Activated CD8-positive, alpha-beta T cell treated with anti-CD3 and anti-CD28 coated beads, Interleukin-2, amount 10 ng/mL, durations not matched to agents 7 days and 5 days (primary cell): ENCODE results near the gene MED15. TPM values are rescaled to one million over a fixed set of nuclear protein-coding genes. Genes with fewer than 3 reads are reported as not detected.

Source experiments
- ATAC-seq: fragments of 150-1000 bp; cut with Tn5 transposase; one replicate; pipeline ENCODE4 v1.10.0; 2021; ENCODE audit warnings: moderate library complexity
- CTCF ChIA-PET: fragments of 350-600 bp; sonication (Branson Sonifier 250); formaldehyde crosslinking; loops from one replicate; lab custom pipeline; 2021; ENCODE audit warnings: antibody characterized with exemption; lab: Charles Lee
- POLR2A ChIA-PET: fragments of 350-600 bp; sonication (Branson Sonifier 250); formaldehyde crosslinking; loops from one replicate; lab custom pipeline; 2021; ENCODE audit warnings: antibody characterized with exemption; lab: Charles Lee
- DNase-seq: peaks from one replicate; pipeline ENCODE4 v3.0.0-alpha.2; 2020
- H3K27ac Mint-ChIP-seq: one replicate; pipeline ENCODE4 v1.8.0; 2021; ENCODE audit warnings: mild to moderate bottlenecking, mixed read lengths
- H3K27me3 Mint-ChIP-seq: one replicate; pipeline ENCODE4 v1.8.0; 2021; ENCODE audit warnings: low read depth, mixed read lengths
- H3K36me3 Mint-ChIP-seq: one replicate; pipeline ENCODE4 v1.8.0; 2021; ENCODE audit warnings: low read depth, mixed read lengths
- H3K4me1 Mint-ChIP-seq: one replicate; pipeline ENCODE4 v1.8.0; 2021; ENCODE audit warnings: low read depth, mixed read lengths
- H3K4me3 Mint-ChIP-seq: one replicate; pipeline ENCODE4 v1.8.0; 2021; ENCODE audit warnings: mild to moderate bottlenecking, mixed read lengths
- H3K9me3 Mint-ChIP-seq: one replicate; pipeline ENCODE4 v1.8.0; 2022; ENCODE audit warnings: mixed read lengths; ENCODE audit not compliant: insufficient read depth
- total RNA-seq, 2 experiments: library from RNA; stranded (reverse); gene quantifications; one replicate each; pipeline ENCODE4 v1.2.3, GENCODE V29; 2021

The MED15 gene
- total RNA-seq, 2 experiments from 2014 or later, result 155 to 161 TPM

DNA sequence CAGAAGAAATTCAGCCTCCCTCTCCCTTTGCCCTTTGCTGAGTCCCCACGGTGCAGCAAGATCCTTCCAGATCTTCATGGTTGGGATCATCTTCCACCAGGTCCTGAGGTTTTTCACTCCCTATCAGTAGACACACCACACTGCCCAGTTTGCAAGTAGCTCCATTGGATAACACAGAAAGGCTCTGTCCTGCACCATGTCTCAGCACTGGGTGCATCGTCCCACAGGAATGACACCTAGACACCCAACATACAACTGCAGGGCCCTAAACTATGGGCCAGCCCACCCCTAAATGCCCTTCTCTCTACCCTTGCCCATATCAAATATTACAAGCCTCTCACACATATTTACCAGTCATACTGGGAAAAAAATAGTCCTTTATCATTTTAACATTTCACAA is 21.2 kb upstream of the MED15 start:
- peaks cover 31% of the 10 kb centered on the region for H3K36me3 Mint-ChIP-seq
- no peaks in the 10 kb centered on the region for H3K9me3 Mint-ChIP-seq
- H3K4me1 Mint-ChIP-seq, result peaks cover 11% of the 10 kb centered on the region
- ChIA-PET POLR2A (no interaction called here), CTCF (no interaction called here)
- no peak overlapping the region for H3K27ac Mint-ChIP-seq
- no peak for DNase-seq
- ATAC-seq, result no peak
- no peaks in the 10 kb centered on the region for H3K27me3 Mint-ChIP-seq
- no peak overlapping the region for H3K4me3 Mint-ChIP-seq

DNA sequence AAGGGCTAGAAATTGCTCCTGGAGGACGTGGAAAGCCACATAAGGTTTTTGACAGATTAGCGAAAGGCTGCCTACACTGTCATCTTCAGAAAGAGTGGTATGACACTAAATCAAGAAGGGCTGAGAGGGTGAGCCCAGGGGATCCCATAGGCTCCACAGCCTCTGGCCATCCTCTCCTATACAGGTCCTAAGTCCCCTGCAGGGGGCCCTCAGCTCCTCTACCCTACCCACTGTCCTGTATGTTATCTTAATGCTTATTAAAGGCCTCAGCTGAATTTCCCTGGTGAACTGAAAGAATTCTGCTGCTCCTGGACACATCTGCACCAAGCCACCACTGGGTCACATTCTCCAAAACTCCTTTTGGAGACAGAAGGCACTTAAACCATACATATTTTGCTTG is 19.7 kb upstream of the MED15 start:
- ATAC-seq (no peak), DNase-seq (no peak)
- Mint-ChIP-seq H3K27me3 (no peaks in the 10 kb centered on the region), H3K4me3 (no peak overlapping the region), H3K9me3 (no peaks in the 10 kb centered on the region), H3K4me1 (peaks cover 16% of the 10 kb centered on the region), H3K27ac (no peak overlapping the region), H3K36me3 (peaks cover 29% of the 10 kb centered on the region)
- POLR2A ChIA-PET, result no interaction called here
- CTCF ChIA-PET, result no interaction called here

DNA sequence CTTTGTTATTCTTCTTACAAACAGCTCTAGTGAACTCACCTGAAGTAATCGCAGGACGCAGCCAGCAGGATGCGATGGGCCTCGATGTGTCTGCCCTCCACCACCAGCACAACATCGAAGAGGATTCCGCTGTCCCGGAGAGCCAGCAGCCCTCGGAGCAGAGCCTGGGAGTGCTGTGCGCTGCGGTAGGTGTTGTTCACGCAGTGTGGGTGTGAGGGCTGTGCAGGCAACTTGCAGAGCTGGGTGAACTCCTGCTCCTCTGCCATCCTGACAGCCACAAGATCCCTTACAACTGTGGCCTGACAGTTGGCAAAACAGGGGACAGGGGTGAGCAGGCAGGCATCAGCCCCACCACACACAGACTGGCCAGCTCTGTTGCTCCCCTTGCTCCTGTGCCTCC is 18.5 kb upstream of the MED15 start:
- Mint-ChIP-seq H3K36me3 (peaks cover 28% of the 10 kb centered on the region), H3K4me1 (peaks cover 25% of the 10 kb centered on the region), H3K27me3 (no peaks in the 10 kb centered on the region), H3K27ac (no peak overlapping the region), H3K4me3 (no peak overlapping the region), H3K9me3 (no peaks in the 10 kb centered on the region)
- ATAC-seq (no peak), DNase-seq (no peak)
- ChIA-PET CTCF (interaction anchor here (1.1 kb wide), 1 partner anchor 26 kb away, joined by 3 read pairs; no protein-coding TSS in a partner anchor), POLR2A (no interaction called here)

DNA sequence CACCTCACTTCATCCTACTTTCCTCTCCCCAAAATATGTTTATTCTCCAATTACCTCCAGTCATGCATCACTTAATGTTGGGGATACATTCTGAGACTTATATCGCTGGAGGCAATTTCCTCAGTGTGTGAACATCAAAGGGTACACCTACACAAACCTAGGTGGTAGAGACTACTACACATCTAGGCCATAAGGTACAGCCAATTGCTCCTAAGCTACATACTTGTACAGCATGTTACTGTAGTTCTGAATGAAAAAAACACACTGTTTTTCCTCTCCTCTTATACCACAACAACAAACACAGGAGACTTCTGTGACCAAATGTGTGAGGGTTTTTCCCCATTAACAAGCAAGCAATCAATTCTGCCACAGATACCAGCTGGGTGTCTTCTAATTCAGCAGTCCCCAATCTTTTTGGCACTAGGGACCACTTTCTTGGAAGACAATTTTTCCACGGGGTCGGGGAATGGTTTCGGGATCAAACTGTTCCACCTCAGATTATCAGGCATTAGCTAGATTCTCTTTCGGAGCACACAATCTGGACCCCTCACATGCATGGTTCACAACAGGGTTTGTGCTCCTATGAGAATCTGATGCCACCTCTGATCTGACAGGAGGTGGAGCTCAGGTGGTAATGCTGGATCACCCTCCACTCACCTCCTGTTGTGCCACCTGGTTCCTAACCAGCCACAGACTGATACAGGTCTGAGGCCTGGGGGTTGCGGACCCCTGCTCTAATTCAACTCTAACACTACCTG is 17.0 kb upstream of the MED15 start:
- H3K27ac Mint-ChIP-seq, result peak overlapping the region; percentile 21
- H3K4me1 Mint-ChIP-seq, result peaks cover 33% of the 10 kb centered on the region
- no peaks in the 10 kb centered on the region for H3K9me3 Mint-ChIP-seq
- ATAC-seq (no peak), DNase-seq (no peak)
- H3K36me3 Mint-ChIP-seq, result peaks cover 23% of the 10 kb centered on the region
- no peak overlapping the region for H3K4me3 Mint-ChIP-seq
- no peaks in the 10 kb centered on the region for H3K27me3 Mint-ChIP-seq
- ChIA-PET CTCF (interaction anchor here (1.1 to 1.5 kb wide), 2 partner anchors 27 to 34 kb away, joined by 3 to 7 read pairs; no protein-coding TSS in a partner anchor), POLR2A (no interaction called here)

- Mint-ChIP-seq H3K36me3 (peaks cover 23% of the 10 kb centered on the region), H3K27me3 (no peaks in the 10 kb centered on the region), H3K4me3 (no peak overlapping the region), H3K9me3 (no peaks in the 10 kb centered on the region), H3K27ac (no peak overlapping the region), H3K4me1 (peaks cover 33% of the 10 kb centered on the region)
- CTCF ChIA-PET, result interaction anchor here (1.5 kb wide), 1 partner anchor 34 kb away, joined by 7 read pairs; no protein-coding TSS in a partner anchor
- ATAC-seq, result no peak
- POLR2A ChIA-PET, result no interaction called here
- no peak for DNase-seq
Measured at GRCh38 chr22:20490941-20491307, 16.5 kb upstream of the MED15 start.

- Mint-ChIP-seq H3K27ac (no peak overlapping the region), H3K27me3 (no peaks in the 10 kb centered on the region), H3K4me3 (no peak overlapping the region), H3K36me3 (peaks cover 21% of the 10 kb centered on the region), H3K9me3 (no peaks in the 10 kb centered on the region), H3K4me1 (peaks cover 34% of the 10 kb centered on the region)
- CTCF ChIA-PET, result interaction anchor here (1.5 kb wide), 1 partner anchor 35 kb away, joined by 7 read pairs; no protein-coding TSS in a partner anchor
- no peak for ATAC-seq
- no peak for DNase-seq
- POLR2A ChIA-PET, result interaction anchor here (1.3 kb wide), 1 partner anchor 27 kb away, joined by 3 read pairs; no protein-coding TSS in a partner anchor
Measured at GRCh38 chr22:20491346-20491745, 16.1 kb upstream of the MED15 start.

DNA sequence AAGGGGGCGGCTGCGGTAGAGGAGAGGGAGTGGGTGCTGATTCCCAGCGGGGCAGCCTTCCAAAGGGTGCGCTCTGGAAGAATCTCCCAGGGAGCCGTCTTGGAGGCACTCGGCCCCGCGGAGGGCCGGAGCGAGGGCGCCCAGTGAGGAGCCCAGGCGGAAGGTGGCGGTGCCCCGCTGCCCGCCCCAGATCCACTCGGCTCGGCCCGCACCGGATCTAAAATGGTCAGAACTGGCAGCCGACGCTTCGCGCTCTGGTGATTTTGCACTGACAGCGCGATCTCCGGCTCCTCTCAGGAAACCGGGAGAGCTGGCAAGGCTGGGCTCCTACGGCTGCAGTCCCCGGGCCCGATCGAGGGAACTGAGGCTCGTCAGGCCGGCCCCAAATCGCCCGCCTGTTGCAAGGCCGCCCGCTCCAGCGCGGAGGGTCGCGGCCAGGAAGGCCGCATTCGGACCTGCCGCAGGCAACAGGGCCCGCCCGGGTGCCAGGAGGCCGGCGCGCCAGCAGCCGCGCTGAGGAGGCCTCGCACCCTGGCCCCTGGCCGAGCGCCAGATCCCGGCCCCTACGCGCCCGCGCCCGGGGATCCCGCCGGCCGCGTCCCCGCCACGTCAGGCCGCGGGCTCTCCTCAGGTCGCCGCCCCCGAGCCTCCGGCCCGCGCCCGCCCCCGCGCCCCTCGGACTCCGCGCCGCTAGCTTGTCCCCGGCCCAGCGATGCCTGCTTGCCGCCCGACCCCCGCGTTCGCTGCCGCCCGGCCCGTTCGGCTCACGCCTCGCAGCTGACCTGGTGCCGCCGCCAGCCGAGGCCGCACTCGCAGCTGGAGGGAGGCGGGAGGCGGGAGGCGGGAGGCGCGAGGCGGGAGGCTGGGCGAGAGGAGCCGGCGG is 12.2 kb upstream of the MED15 start, which contains the start of gene KLHL22:
Gene KLHL22 (minus strand): TSS at position 818 of the 883 bp plus-strand sequence. CDS start 6,584 bp downstream, outside the sequence.
- no peaks in the 10 kb centered on the region for H3K9me3 Mint-ChIP-seq
- POLR2A ChIA-PET, result interaction anchor here (0.9 to 2.4 kb wide), 4 partner anchors 11 to 31 kb away, joined by 3 to 21 read pairs (median 3); partner anchors contain the start of gene MED15
- CTCF ChIA-PET, result interaction anchor here (1.2 to 3.1 kb wide), 5 partner anchors 31 to 76 kb away, joined by 4 to 16 read pairs (median 11); no protein-coding TSS in a partner anchor
- peaks cover 35% of the 10 kb centered on the region for H3K4me1 Mint-ChIP-seq
- peak; percentile 52 for DNase-seq
- peak within 1 kb of the TSS; percentile 84 for H3K27ac Mint-ChIP-seq
- peak within 1 kb of the TSS; percentile 85 for H3K4me3 Mint-ChIP-seq
- no peaks in the 10 kb centered on the region for H3K27me3 Mint-ChIP-seq
- peaks cover 6% of the 10 kb centered on the region for H3K36me3 Mint-ChIP-seq
- ATAC-seq, result peak; percentile 46

DNA sequence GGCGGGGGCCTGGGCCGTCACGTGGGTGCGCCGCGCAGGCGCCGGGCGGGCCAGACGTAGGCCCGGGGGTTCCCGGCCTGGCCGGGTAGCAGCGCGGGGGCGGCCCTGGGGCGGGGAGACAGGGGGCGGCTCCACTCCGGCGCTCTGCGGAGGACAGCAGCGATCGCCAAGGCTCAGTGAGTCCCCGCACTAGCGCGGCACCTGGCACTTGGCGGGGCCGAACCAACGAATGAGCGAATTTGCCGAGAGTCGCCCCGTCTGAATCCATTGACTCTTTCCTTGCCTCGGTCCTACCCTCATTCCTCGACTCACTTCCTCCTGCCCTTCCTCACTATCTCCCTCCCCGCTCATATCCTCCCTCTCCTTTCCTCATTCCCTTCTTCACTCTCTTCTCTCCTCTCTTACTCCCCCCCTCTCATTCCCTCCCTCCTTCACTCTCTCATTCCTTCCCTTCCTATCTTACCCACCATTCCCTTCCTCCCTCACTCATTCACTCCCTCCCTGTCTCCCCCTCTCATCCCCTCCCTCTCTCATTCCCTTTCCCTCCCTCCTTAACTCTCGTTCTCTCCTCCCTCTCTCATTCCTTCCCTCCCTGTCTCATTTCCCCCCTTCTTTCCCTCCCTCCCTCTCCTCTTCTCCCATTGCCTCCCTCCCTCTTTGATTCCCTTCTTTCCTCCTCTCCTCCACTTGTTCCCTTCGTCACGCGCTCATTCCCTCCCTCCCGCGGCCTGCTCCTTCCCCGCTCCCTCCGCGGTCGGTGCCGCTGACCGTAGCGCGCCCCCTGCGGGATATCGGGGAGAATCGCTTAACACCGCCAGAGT is 11.3 kb upstream of the MED15 start:
- DNase-seq (peak; percentile 93), ATAC-seq (peak; percentile 98)
- H3K27ac Mint-ChIP-seq, result peak overlapping the region; percentile 84
- POLR2A ChIA-PET, result interaction anchor here (2.4 kb wide), 1 partner anchor 32 kb away, joined by 21 read pairs; no protein-coding TSS in a partner anchor
- H3K4me1 Mint-ChIP-seq, result peaks cover 28% of the 10 kb centered on the region
- peaks cover 6% of the 10 kb centered on the region for H3K36me3 Mint-ChIP-seq
- CTCF ChIA-PET, result interaction anchor here (0.7 to 3.1 kb wide), 6 partner anchors 10 to 68 kb away, joined by 3 to 16 read pairs (median 4); no protein-coding TSS in a partner anchor
- H3K9me3 Mint-ChIP-seq, result no peaks in the 10 kb centered on the region
- H3K4me3 Mint-ChIP-seq, result peak overlapping the region; percentile 85
- no peaks in the 10 kb centered on the region for H3K27me3 Mint-ChIP-seq

DNA sequence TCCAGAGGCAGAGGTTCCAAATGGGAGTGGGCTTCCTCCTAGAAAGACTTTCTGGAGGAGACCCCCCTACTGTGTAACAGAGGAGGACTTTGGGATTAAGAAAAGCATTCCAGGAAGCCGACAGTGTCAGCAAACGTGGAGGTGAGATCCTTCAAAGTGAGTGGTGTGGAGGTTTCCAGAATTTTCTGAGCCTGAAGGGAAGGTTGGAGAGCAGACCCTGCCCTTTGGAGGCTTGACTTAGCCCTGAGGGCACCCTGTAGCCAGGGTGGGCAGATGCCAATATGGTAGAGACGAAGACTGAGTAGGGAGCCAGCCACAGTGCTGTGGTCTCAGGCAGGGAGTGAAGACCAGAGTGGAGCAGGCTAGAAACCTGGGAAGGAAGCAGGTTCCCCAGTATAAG is 10.0 kb upstream of the MED15 start:
- Mint-ChIP-seq H3K4me1 (peaks cover 23% of the 10 kb centered on the region), H3K27me3 (no peaks in the 10 kb centered on the region), H3K4me3 (no peak overlapping the region), H3K9me3 (no peaks in the 10 kb centered on the region), H3K27ac (no peak overlapping the region), H3K36me3 (peaks cover 6% of the 10 kb centered on the region)
- DNase-seq (no peak), ATAC-seq (no peak)
- ChIA-PET CTCF (interaction anchor here (0.9 to 1.3 kb wide), 3 partner anchors 9 to 78 kb away, joined by 4 to 7 read pairs (median 4); no protein-coding TSS in a partner anchor), POLR2A (no interaction called here)

GRCh38 chr22:20498913-20499312 is 8.5 kb upstream of the MED15 start:
- POLR2A ChIA-PET, result no interaction called here
- H3K9me3 Mint-ChIP-seq, result no peaks in the 10 kb centered on the region
- H3K36me3 Mint-ChIP-seq, result no peaks in the 10 kb centered on the region
- ATAC-seq (no peak), DNase-seq (no peak)
- peaks cover 14% of the 10 kb centered on the region for H3K4me1 Mint-ChIP-seq
- H3K27ac Mint-ChIP-seq, result no peak overlapping the region
- H3K4me3 Mint-ChIP-seq, result no peak overlapping the region
- no peaks in the 10 kb centered on the region for H3K27me3 Mint-ChIP-seq
- CTCF ChIA-PET, result interaction anchor here (1.1 kb wide), 2 partner anchors 65 kb away, joined by 3 to 4 read pairs; no protein-coding TSS in a partner anchor

DNA sequence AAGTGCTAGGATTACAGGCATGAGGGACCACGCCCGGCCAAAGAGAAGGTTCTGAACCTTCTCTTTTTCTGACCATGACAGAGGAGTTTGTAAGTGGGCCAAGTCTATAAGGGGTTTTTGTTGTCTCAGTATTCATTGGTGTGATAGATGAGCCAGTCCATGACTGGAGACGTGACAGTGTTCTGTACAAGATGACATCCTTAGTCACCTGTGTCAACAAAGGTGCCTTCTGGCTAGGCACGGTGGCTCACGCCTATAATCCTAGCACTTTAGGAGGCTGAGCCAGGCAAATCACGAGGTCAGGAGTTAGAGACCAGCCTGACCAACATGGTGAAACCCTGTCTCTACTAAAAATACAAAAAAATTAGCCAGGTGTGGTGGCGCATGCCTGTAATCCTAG is 7.6 kb upstream of the MED15 start:
- Mint-ChIP-seq H3K9me3 (no peaks in the 10 kb centered on the region), H3K4me1 (peaks cover 7% of the 10 kb centered on the region), H3K27ac (no peak overlapping the region), H3K27me3 (no peaks in the 10 kb centered on the region), H3K4me3 (no peak overlapping the region), H3K36me3 (no peaks in the 10 kb centered on the region)
- POLR2A ChIA-PET, result no interaction called here
- CTCF ChIA-PET, result no interaction called here
- DNase-seq (no peak), ATAC-seq (no peak)
